Subcutaneous adipose tissue (tissue), 4 donors: ENCODE results near the gene TYRP1. TPM values are rescaled to one million over a fixed set of nuclear protein-coding genes. Genes with fewer than 3 reads are reported as not detected.

Source experiments
- total RNA-seq, 4 donors: library from RNA; depleted of rRNA; stranded (reverse); fragments of >200 nt; gene quantifications; one replicate each; pipeline ENCODE4 v1.1.0, GENCODE V29; 2016
- TF ChIP-seq, protein P1 (sequence below): fragments of 450-650 bp; IDR thresholded peaks from one replicate; pipeline ENCODE4 v1.5.1; 2016; ENCODE audit warnings: low read depth, mild to moderate bottlenecking, control low read depth, antibody characterized with exemption, moderate library complexity

Gene TYRP1
- total RNA-seq, 4 donors from 2014 or later: 0.17 TPM; not detected in 3

DNA sequence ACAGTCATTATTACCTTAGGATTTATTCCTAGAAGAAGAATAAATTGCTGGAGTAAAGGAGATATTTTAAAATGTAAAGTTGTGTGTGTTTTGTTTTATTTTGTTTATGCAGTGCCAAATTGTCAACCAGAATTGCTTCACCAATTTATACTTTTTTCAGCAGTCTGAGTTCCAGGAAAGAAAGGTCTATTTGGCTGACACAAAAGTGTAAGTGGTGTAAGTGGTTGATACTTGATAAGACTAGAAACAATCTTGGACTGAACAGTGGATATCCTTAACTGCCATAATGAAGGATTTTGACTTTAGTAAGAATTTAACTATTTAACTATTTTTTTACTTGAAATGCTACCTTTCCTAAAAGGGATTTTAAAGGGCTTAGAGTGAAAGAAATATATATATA is 37.7 kb downstream of the TYRP1 start:
- TF ChIP-seq, protein P1, sequence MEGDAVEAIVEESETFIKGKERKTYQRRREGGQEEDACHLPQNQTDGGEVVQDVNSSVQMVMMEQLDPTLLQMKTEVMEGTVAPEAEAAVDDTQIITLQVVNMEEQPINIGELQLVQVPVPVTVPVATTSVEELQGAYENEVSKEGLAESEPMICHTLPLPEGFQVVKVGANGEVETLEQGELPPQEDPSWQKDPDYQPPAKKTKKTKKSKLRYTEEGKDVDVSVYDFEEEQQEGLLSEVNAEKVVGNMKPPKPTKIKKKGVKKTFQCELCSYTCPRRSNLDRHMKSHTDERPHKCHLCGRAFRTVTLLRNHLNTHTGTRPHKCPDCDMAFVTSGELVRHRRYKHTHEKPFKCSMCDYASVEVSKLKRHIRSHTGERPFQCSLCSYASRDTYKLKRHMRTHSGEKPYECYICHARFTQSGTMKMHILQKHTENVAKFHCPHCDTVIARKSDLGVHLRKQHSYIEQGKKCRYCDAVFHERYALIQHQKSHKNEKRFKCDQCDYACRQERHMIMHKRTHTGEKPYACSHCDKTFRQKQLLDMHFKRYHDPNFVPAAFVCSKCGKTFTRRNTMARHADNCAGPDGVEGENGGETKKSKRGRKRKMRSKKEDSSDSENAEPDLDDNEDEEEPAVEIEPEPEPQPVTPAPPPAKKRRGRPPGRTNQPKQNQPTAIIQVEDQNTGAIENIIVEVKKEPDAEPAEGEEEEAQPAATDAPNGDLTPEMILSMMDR: no peak

DNA sequence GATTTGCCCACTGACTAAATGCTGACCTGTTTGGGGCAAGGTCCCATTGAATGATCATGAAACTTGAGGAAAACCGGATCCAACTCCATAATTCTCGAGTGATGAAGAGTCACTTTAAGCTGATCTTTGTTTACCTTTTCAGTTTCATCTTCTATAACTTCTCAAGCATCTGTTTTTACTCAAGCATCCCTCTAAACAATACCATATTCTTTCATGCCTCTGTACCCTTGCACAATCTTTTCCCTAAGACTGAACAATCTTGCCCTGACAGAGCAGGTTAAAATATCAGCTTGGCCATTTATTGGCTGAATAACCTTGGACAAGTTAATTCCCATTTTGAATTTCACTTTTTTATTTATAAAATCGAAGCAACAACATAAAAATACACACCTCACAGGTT is 39.8 kb downstream of the TYRP1 start:
- TF ChIP-seq, protein P1: no peak

- TF ChIP-seq, protein P1: no peak
These were observed 42.5 kb downstream of the TYRP1 start for GRCh38 chr9:12735665-12736064.

GRCh38 chr9:12737871-12738270 is 44.7 kb downstream of the TYRP1 start:
- TF ChIP-seq, protein P1: no peak

DNA sequence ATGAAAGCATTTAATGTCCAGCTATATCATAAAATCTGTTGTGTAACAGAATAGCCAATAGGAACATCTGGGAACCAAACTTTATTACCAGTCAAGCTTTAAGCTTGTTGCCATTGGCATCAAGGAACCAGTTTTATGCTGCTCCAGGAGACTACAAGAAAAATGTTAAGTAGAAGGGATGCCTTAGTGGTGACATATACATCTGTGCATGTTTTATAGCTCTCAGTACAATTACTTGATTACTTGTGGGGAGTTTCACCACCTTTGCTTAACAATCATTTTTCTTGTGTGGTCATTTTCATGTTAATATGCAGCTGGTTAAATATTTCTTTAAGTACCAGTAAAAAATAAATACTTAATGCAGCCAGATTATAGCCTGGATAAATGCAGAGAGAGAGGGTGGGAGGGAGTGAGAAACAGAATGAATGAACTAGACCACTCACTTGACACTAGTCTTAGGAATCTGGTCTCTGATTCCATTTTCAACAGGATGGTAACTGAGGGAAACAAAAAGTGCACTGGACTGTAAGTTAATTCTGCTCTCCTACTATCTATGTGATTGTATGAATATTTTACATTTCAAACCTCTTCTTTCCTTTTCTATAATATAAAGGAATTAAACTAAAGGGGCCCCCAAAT is 45.9 kb downstream of the TYRP1 start:
- TF ChIP-seq, protein P1: no peak

GRCh38 chr9:12740845-12741244 is 47.7 kb downstream of the TYRP1 start:
- TF ChIP-seq, protein P1: no peak

DNA sequence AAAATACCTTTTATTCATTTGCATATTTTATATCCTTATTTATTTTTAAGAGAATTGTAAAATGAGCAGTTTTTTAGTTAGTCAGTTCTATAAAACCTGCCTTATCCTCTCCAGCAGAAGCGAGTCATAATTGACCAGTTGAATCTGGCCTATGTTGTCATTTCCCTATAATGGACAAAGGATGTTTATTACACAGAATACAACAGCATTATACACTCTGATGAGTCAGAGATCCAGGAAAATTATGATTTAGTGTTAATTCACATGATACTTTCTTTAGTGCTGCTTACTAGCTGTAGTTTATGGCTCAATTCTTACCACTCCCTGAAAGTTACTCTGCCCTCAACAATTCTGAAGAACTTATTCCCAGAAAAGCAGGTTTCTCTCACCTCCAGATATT is 54.8 kb downstream of the TYRP1 start:
- TF ChIP-seq, protein P1: no peak
